Body of pancreas (tissue), 4 donors: ENCODE results near the gene CCDC126. TPM values are rescaled to one million over a fixed set of nuclear protein-coding genes. Genes with fewer than 3 reads are reported as not detected.

ENCODE experiments used
- ATAC-seq: fragments of 150-250 bp; one replicate; pipeline ENCODE4 v1.9.1; 2016
- DNase-seq, 4 donors: peaks; one replicate each; pipeline ENCODE4 v3.0.0-alpha.2; 2019
- H3K27ac ChIP-seq, 4 donors: fragments of 200-600 bp; sonication (generic); 1 replicate in 3 of 4; 2 replicates in 1 of 4; pipeline versions ENCODE4 v1.5.1 to v1.6.1; 2016 to 2019; ENCODE audit warnings: mild to moderate bottlenecking in 1 of 4, mixed read lengths in 1 of 4, moderate library complexity in 1 of 4
- H3K27me3 ChIP-seq, 2 donors: fragments of 200-600 bp; sonication (generic); one replicate each; pipeline ENCODE4 v1.6.0; 2016; ENCODE audit warnings: mild to moderate bottlenecking in 1 of 2
- H3K36me3 ChIP-seq, 2 donors: fragments of 200-600 bp; sonication (generic); replicated peaks in 1 of 2; 2 replicates each; pipeline ENCODE4 v1.5.1; 2016; ENCODE audit warnings: low read depth in 2 of 2; ENCODE audit not compliant: insufficient read depth in 1 of 2
- H3K4me1 ChIP-seq: fragments of 200-600 bp; sonication (generic); one replicate; pipeline ENCODE4 v1.6.0; 2016
- H3K4me3 ChIP-seq, 2 donors: fragments of 200-600 bp; sonication (generic); 1 replicate in 1 of 2; 2 replicates in 1 of 2; pipeline ENCODE4 v1.5.1; 2016 to 2019
- H3K9me3 ChIP-seq, 3 donors: fragments of 200-600 bp; sonication (generic); 1 replicate in 2 of 3; 2 replicates in 1 of 3; pipeline ENCODE4 v1.5.1; 2016
- CTCF ChIP-seq, 7 experiments: fragments of 450-650 bp in 4 of 7; fragments of 200-600 bp in 3 of 7; sonication (generic) in 3 of 7; IDR thresholded peaks; one replicate each; pipeline ENCODE4 v1.5.1; 2016 to 2019; ENCODE audit warnings: antibody characterized with exemption in 7 of 7
- POLR2A ChIP-seq, 3 donors: fragments of 450-650 bp; IDR thresholded peaks; one replicate each; pipeline ENCODE4 v1.6.1; 2016; ENCODE audit warnings: antibody characterized with exemption in 3 of 3, mild to moderate bottlenecking in 2 of 3
- WGBS, 2 donors: methylation state at CpG; one replicate each; pipeline ENCODE4 v1.1.5; 2017; 5-methylcytosine and 5-hydroxymethylcytosine counted together
- intact Hi-C: fragments of 100-400 bp; cut with DNase I; formaldehyde crosslinking; loops from one replicate; pipeline ENCODE4 v1.15.1; 2023
- total RNA-seq, 2 donors: library from RNA; depleted of rRNA; stranded (reverse); fragments of >200 nt; gene quantifications; one replicate each; pipeline ENCODE4 v1.1.0, GENCODE V29; 2016

CCDC126 gene
- total RNA-seq, 2 donors from 2014 or later, result 5.3 to 8.6 TPM

- intact Hi-C loops, result no loop called here
- no peaks in the 10 kb centered on the region for H3K36me3 ChIP-seq
- H3K4me1 ChIP-seq, result no peaks in the 10 kb centered on the region
- no peaks in the 10 kb centered on the region for H3K9me3 ChIP-seq
- no peak for DNase-seq
- TF ChIP-seq CTCF (IDR thresholded peaks at IDR 0.05) (no peak), POLR2A (IDR thresholded peaks at IDR 0.05) (no peak)
- H3K27ac ChIP-seq, result no peak overlapping the region
- H3K4me3 ChIP-seq, result no peak overlapping the region
- H3K27me3 ChIP-seq, result no peaks in the 10 kb centered on the region
- no peak for ATAC-seq
- 85 to 90% methylated on average over 29 to 34 of the region's 34 CpGs for WGBS, 2 donors
Measured at GRCh38 chr7:23586159-23586558, 11.0 kb upstream of the CCDC126 start.

DNA sequence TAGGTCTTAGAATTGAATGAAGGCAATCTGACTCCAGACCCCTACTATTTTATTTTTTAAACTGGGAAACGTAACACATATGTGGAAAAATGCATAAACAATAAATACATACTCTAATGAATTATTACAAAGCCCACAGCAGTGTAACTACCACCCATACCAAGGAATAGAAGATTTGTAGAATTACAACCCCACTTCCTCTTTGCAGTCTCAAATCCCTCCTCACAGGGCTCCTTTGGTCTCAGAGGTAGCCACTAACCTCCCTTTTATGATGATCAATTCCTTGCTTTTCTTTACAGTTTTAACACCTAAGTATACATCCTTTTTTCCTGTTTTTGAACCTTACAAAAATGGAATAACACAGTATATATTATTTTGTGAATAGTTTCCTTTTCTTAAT, 6.7 kb upstream of the CCDC126 start:
- intact Hi-C loops, result no loop called here
- no peaks in the 10 kb centered on the region for H3K9me3 ChIP-seq
- no peak overlapping the region for H3K27ac ChIP-seq
- H3K4me1 ChIP-seq, result no peaks in the 10 kb centered on the region
- ATAC-seq, result no peak
- no peaks in the 10 kb centered on the region for H3K36me3 ChIP-seq
- no peak overlapping the region for H3K4me3 ChIP-seq
- H3K27me3 ChIP-seq, result no peaks in the 10 kb centered on the region
- TF ChIP-seq CTCF (IDR thresholded peaks at IDR 0.05) (no peak), POLR2A (IDR thresholded peaks at IDR 0.05) (no peak)
- no peak for DNase-seq
- WGBS, 2 donors, result 84 to 86% methylated on average over 1 of the region's 1 CpG

DNA sequence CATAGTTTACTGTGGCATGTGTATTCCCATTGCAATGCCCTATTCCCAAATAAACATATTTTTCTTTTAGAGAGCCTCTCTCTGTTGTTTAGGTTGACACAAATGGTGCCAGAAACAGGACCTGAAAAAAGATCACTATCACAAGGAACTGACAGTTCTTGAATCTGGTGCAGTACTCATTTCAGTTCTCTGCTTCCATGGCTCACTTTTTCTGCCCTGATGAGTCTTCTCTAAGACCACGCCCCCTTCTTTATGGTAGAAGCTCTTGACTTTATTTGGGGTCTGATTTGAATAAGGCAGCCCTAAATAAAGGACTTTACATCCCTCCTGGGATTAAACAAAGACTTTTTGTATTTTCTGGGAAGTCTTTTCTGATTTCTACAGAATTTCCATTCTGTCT, 3.5 kb upstream of the CCDC126 start:
- DNase-seq, result no peak
- Histone ChIP-seq H3K4me3 (no peak overlapping the region), H3K36me3 (no peaks in the 10 kb centered on the region), H3K27ac (no peak overlapping the region), H3K9me3 (no peaks in the 10 kb centered on the region), H3K4me1 (peaks cover 13% of the 10 kb centered on the region), H3K27me3 (no peaks in the 10 kb centered on the region)
- WGBS, 2 donors, result 41 to 55% methylated on average over 1 of the region's 1 CpG
- intact Hi-C loops, result no loop called here
- no peak for ATAC-seq
- no peak for TF ChIP-seq POLR2A (IDR thresholded peaks at IDR 0.05)
- TF ChIP-seq CTCF (IDR thresholded peaks at IDR 0.05), result no peak

GRCh38 chr7:23594879-23595604, 2.1 kb upstream of the CCDC126 start:
- DNase-seq, result no peak
- ATAC-seq, result no peak
- intact Hi-C loops, result no loop called here
- H3K4me1 ChIP-seq, result peaks cover 24% of the 10 kb centered on the region
- H3K9me3 ChIP-seq, result no peaks in the 10 kb centered on the region
- no peak overlapping the region for H3K27ac ChIP-seq
- TF ChIP-seq CTCF (IDR thresholded peaks at IDR 0.05) (no peak), POLR2A (IDR thresholded peaks at IDR 0.05) (no peak)
- no peaks in the 10 kb centered on the region for H3K27me3 ChIP-seq
- H3K36me3 ChIP-seq, result no peaks in the 10 kb centered on the region
- H3K4me3 ChIP-seq, result no peak overlapping the region

- TF ChIP-seq CTCF (IDR thresholded peaks at IDR 0.05) (no peak), POLR2A (IDR thresholded peaks at IDR 0.05) (no peak)
- Histone ChIP-seq H3K27ac (peak overlapping the region; percentile 96 to 98 (median 98)), H3K36me3 (no peaks in the 10 kb centered on the region), H3K4me1 (peaks cover 45% of the 10 kb centered on the region), H3K9me3 (no peaks in the 10 kb centered on the region), H3K4me3 (peak overlapping the region in 1 of 2 donors; percentile 83), H3K27me3 (no peaks in the 10 kb centered on the region)
- 24 to 38% methylated on average over 4 of the region's 4 CpGs for WGBS, 2 donors
- DNase-seq, result no peak
- intact Hi-C loops, result no loop called here
- no peak for ATAC-seq
Measured at GRCh38 chr7:23598296-23598695, 1.1 kb downstream of the CCDC126 start.
